Activated CD4-positive, alpha-beta memory T cell treated with anti-CD3 and anti-CD28 coated beads, Interleukin-2, amount 10 ng/mL, durations not matched to agents 7 days and 5 days (primary cell): ENCODE data around the gene COL6A2. TPM values are rescaled to one million over a fixed set of nuclear protein-coding genes. Genes with fewer than 3 reads are reported as not detected.

Source experiments
- CTCF ChIA-PET: fragments of 350-600 bp; sonication (Branson Sonifier 250); formaldehyde crosslinking; loops from one replicate; lab custom pipeline; 2021; ENCODE audit warnings: antibody characterized with exemption, inconsistent platforms; lab: Charles Lee
- POLR2A ChIA-PET: fragments of 350-600 bp; sonication (Branson Sonifier 250); formaldehyde crosslinking; loops from one replicate; lab custom pipeline; 2021; ENCODE audit warnings: antibody characterized with exemption; lab: Charles Lee
- DNase-seq: peaks from one replicate; pipeline ENCODE4 v3.0.0-alpha.2; 2020
- H3K27ac Mint-ChIP-seq: one replicate; pipeline ENCODE4 v1.8.0; 2021; ENCODE audit warnings: mild to moderate bottlenecking, mixed read lengths
- H3K27me3 Mint-ChIP-seq: one replicate; pipeline ENCODE4 v1.8.0; 2021; ENCODE audit warnings: mixed read lengths
- H3K36me3 Mint-ChIP-seq: one replicate; pipeline ENCODE4 v1.8.0; 2021; ENCODE audit warnings: low read depth, mixed read lengths
- H3K4me1 Mint-ChIP-seq: one replicate; pipeline ENCODE4 v1.8.0; 2021; ENCODE audit warnings: mixed read lengths
- H3K4me3 Mint-ChIP-seq: one replicate; pipeline ENCODE4 v1.8.0; 2021; ENCODE audit warnings: mild to moderate bottlenecking, mixed read lengths
- H3K9me3 Mint-ChIP-seq: one replicate; pipeline ENCODE4 v1.8.0; 2021; ENCODE audit warnings: mixed read lengths
- total RNA-seq, 2 experiments: library from RNA; stranded (reverse); gene quantifications; one replicate each; pipeline ENCODE4 v1.2.3, GENCODE V29; 2021

COL6A2 gene
- total RNA-seq, 2 experiments from 2014 or later, result 1.1 to 1.6 TPM

- Mint-ChIP-seq H3K27ac (no peak overlapping the region), H3K9me3 (peaks cover 8% of the 10 kb centered on the region), H3K27me3 (peaks cover 2% of the 10 kb centered on the region), H3K36me3 (no peaks in the 10 kb centered on the region), H3K4me3 (no peak overlapping the region), H3K4me1 (no peaks in the 10 kb centered on the region)
- POLR2A ChIA-PET, result no interaction called here
- CTCF ChIA-PET, result no interaction called here
- peak; percentile 2 for DNase-seq
Measured at GRCh38 chr21:46111857-46112724, 14.2 kb downstream of the COL6A2 start.

- ChIA-PET CTCF (no interaction called here), POLR2A (no interaction called here)
- Mint-ChIP-seq H3K36me3 (no peaks in the 10 kb centered on the region), H3K4me1 (no peaks in the 10 kb centered on the region), H3K27ac (no peak overlapping the region), H3K4me3 (no peak overlapping the region), H3K27me3 (peaks cover under 1% of the 10 kb centered on the region), H3K9me3 (peaks cover 8% of the 10 kb centered on the region)
- DNase-seq, result no peak
Measured at GRCh38 chr21:46112725-46113215, 14.9 kb downstream of the COL6A2 start.

- Mint-ChIP-seq H3K4me3 (no peak overlapping the region), H3K36me3 (no peaks in the 10 kb centered on the region), H3K4me1 (no peaks in the 10 kb centered on the region), H3K9me3 (peaks cover under 1% of the 10 kb centered on the region), H3K27me3 (no peaks in the 10 kb centered on the region), H3K27ac (no peak overlapping the region)
- POLR2A ChIA-PET, result no interaction called here
- CTCF ChIA-PET, result no interaction called here
- no peak for DNase-seq
Measured at GRCh38 chr21:46113497-46114176, 15.7 kb downstream of the COL6A2 start.

- ChIA-PET POLR2A (no interaction called here), CTCF (interaction anchor here (0.8 kb wide), 1 partner anchor 29 kb away, joined by 3 read pairs; no protein-coding TSS in a partner anchor)
- no peak overlapping the region for H3K4me3 Mint-ChIP-seq
- H3K4me1 Mint-ChIP-seq, result no peaks in the 10 kb centered on the region
- no peaks in the 10 kb centered on the region for H3K9me3 Mint-ChIP-seq
- no peak for DNase-seq
- H3K27me3 Mint-ChIP-seq, result no peaks in the 10 kb centered on the region
- H3K36me3 Mint-ChIP-seq, result no peaks in the 10 kb centered on the region
- no peak overlapping the region for H3K27ac Mint-ChIP-seq
Measured at GRCh38 chr21:46114963-46115362, 17.1 kb downstream of the COL6A2 start.

- Mint-ChIP-seq H3K36me3 (no peaks in the 10 kb centered on the region), H3K4me1 (no peaks in the 10 kb centered on the region), H3K27me3 (no peaks in the 10 kb centered on the region), H3K27ac (no peak overlapping the region), H3K9me3 (no peaks in the 10 kb centered on the region), H3K4me3 (no peak overlapping the region)
- POLR2A ChIA-PET, result no interaction called here
- no peak for DNase-seq
- CTCF ChIA-PET, result no interaction called here
Measured at GRCh38 chr21:46115441-46116188, 17.7 kb downstream of the COL6A2 start.

- no peak for DNase-seq
- H3K9me3 Mint-ChIP-seq, result no peaks in the 10 kb centered on the region
- no peaks in the 10 kb centered on the region for H3K36me3 Mint-ChIP-seq
- ChIA-PET POLR2A (no interaction called here), CTCF (no interaction called here)
- no peaks in the 10 kb centered on the region for H3K27me3 Mint-ChIP-seq
- H3K4me1 Mint-ChIP-seq, result no peaks in the 10 kb centered on the region
- H3K4me3 Mint-ChIP-seq, result no peak overlapping the region
- no peak overlapping the region for H3K27ac Mint-ChIP-seq
Measured at GRCh38 chr21:46116189-46116775, 18.4 kb downstream of the COL6A2 start.

- DNase-seq, result no peak
Measured at GRCh38 chr21:46116776-46117585, 19.1 kb downstream of the COL6A2 start.

GRCh38 chr21:46117586-46118315, 19.8 kb downstream of the COL6A2 start:
- Mint-ChIP-seq H3K27me3 (no peaks in the 10 kb centered on the region), H3K4me3 (no peak overlapping the region), H3K36me3 (no peaks in the 10 kb centered on the region), H3K9me3 (no peaks in the 10 kb centered on the region), H3K27ac (no peak overlapping the region), H3K4me1 (no peaks in the 10 kb centered on the region)
- ChIA-PET POLR2A (interaction anchor here (0.6 kb wide), 1 partner anchor 20 kb away, joined by 3 read pairs; the partner anchor contains the start of gene COL6A2), CTCF (no interaction called here)
- no peak for DNase-seq

More at GRCh38 chr21:46116776-46117585, 19.1 kb downstream of the COL6A2 start:
- Mint-ChIP-seq H3K36me3 (no peaks in the 10 kb centered on the region), H3K9me3 (no peaks in the 10 kb centered on the region), H3K27ac (no peak overlapping the region), H3K27me3 (no peaks in the 10 kb centered on the region), H3K4me1 (no peaks in the 10 kb centered on the region), H3K4me3 (no peak overlapping the region)
- CTCF ChIA-PET, result no interaction called here
- POLR2A ChIA-PET, result no interaction called here

GRCh38 chr21:46118316-46119143, 20.6 kb downstream of the COL6A2 start:
- Mint-ChIP-seq H3K4me1 (no peaks in the 10 kb centered on the region), H3K36me3 (no peaks in the 10 kb centered on the region), H3K27me3 (no peaks in the 10 kb centered on the region), H3K27ac (no peak overlapping the region), H3K4me3 (no peak overlapping the region), H3K9me3 (no peaks in the 10 kb centered on the region)
- DNase-seq, result no peak
- CTCF ChIA-PET, result no interaction called here
- POLR2A ChIA-PET, result interaction anchor here (0.6 kb wide), 1 partner anchor 21 kb away, joined by 3 read pairs; the partner anchor contains the start of gene COL6A2

- Mint-ChIP-seq H3K4me1 (no peaks in the 10 kb centered on the region), H3K36me3 (no peaks in the 10 kb centered on the region), H3K27me3 (no peaks in the 10 kb centered on the region), H3K4me3 (no peak overlapping the region), H3K27ac (no peak overlapping the region), H3K9me3 (no peaks in the 10 kb centered on the region)
- no peak for DNase-seq
- ChIA-PET CTCF (no interaction called here), POLR2A (no interaction called here)
Measured at GRCh38 chr21:46119144-46119636, 21.3 kb downstream of the COL6A2 start.
